ENCODE data around the gene WRAP53.

WRAP53 gene

DNA sequence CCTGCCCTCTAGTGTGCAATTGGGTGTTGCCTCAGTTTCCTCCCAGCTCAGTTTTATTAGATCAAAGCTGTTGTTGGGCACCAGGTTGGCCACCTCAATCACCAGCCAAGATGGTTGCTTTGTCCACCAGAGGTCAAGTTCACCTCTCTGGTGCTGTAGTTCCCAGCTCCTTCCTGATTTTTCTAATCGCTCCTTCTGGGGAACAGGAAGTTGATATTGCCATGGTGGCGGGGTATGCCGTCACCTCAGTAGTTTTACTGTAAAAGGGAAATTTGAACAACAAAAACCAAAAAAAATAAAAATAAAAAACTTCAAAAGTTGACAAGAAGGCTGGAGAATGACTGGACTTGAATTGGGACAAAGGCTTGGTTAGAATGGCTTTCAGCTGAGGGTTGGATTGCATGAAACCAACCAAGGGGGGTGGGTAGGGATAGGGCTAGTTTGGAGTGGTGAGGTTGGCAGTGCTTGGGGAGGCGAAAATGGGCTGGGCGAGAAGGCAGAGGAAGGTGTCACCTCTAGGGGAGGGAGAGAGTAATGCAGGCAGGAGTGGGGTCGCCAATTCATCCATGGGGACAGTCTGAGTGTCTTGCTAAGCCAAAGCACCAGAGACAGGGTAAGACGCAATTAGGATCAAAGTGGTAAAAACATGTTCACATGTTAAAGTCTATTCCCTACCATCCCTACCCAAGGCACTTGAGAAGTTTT lies 22.9 kb downstream of the WRAP53 start:
- FAIRE-seq (no peak), DNase-seq (ENCODE audit: insufficient read length, low spot score) (no peak)

DNA sequence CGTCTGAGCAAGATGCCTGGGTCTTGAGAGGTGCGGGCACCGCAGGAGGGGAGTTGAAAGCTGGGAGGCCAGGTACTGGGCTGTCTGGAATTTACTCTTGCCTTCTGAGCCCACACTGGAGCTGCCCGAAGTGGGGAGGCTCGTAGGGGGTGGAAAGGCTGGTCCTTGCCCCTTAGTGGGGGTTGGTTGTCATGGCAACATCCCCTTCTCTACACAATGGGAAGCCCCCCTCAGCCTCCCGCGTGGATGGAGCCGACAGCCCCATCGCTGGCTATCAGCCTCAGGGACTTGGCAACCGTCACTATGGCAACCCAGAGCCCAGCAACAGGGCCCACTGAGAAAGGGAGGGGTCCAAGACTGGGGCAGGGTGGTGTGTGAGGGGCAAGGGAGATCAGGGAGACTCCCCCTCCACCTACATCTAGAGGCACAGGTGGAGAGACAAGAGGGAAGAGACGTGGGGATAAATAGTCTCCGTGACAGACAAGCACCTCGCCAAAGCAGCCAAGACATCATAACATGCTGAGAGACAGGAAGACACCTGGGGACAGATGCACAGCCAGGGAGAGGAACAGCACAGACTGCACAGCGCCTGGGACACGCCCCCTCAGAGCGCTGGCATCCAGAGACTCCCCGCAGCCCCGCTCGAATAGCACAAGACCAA lies 24.0 kb downstream of the WRAP53 start:
- FAIRE-seq (no peak), DNase-seq (ENCODE audit: insufficient read length, low spot score) (no peak)
- TF ChIP-seq, protein P1, sequence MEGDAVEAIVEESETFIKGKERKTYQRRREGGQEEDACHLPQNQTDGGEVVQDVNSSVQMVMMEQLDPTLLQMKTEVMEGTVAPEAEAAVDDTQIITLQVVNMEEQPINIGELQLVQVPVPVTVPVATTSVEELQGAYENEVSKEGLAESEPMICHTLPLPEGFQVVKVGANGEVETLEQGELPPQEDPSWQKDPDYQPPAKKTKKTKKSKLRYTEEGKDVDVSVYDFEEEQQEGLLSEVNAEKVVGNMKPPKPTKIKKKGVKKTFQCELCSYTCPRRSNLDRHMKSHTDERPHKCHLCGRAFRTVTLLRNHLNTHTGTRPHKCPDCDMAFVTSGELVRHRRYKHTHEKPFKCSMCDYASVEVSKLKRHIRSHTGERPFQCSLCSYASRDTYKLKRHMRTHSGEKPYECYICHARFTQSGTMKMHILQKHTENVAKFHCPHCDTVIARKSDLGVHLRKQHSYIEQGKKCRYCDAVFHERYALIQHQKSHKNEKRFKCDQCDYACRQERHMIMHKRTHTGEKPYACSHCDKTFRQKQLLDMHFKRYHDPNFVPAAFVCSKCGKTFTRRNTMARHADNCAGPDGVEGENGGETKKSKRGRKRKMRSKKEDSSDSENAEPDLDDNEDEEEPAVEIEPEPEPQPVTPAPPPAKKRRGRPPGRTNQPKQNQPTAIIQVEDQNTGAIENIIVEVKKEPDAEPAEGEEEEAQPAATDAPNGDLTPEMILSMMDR (IDR thresholded peaks at IDR 0.05; ENCODE audit: insufficient read depth, missing control alignments): no peak

More for the DNA sequence above, 22.9 kb downstream of the WRAP53 start:
- TF ChIP-seq, protein P1 (IDR thresholded peaks at IDR 0.05; ENCODE audit: insufficient read depth, missing control alignments): no peak

DNA sequence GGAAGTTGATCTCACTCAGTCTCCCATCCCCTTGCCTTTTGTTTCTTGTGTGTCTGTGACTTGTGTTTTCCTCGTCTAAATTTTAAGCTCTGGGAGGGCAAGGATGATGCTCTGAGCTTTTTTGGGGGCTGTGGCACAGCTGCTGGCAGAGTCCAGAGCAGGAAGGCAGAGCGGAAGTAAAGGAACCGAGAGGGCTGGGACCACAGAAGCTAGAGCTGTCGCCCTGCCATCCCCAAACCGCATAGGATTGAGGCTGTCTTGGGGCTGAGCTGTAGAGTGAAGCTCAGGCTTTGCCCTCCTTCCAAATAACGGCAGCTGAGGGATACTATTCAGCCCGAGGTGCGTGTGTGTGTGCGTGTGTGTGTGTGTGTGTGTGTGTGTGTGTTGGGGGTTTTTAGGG lies 25.5 kb downstream of the WRAP53 start:
- TF ChIP-seq, protein P1 (IDR thresholded peaks at IDR 0.05; ENCODE audit: insufficient read depth, missing control alignments): no peak
- no peak for FAIRE-seq
- no peak for DNase-seq (ENCODE audit: insufficient read length, low spot score)

DNA sequence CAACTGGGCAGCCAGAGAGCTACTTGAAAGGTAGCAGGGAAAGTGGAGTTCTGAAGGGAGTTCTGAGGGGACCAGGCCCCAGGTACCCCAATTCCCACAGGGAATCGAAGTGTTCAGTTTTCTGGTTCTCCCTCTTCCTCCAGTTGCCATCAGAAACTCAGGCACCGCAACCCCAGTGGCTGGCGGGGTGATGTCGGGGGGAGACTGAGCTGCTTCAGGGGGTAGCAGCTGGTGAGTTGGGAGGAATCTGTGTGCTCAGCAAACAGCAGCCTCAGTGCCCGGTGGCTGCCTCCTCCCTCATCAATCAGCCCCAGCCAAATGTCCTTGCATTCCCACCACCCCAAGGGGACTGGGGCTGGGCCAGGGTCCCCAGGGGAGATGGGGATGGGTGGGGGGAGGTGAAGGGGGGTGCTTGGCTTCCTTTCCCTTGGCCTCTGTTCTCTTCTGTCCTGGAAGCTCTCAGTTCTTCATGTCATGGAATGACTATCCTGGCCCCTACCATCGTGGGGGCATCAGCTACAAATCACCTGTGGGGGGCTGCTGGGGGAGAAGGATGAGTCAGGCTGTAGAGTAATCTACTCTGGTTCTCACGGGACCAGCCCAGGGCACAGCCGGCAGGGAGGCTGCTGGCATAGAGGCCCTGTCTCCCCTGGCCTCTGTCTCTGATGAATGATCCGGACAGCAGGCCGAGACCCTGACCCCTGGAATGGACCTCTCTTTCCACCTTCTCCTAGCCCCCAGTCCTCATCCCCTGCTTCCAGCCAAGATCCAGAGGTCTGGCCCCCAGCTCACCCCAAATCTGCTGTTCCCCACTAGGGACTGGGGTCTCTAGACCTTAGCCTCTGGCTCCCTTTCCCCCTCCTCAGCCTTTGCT lies 26.7 kb downstream of the WRAP53 start:
- no peak for FAIRE-seq
- no peak for DNase-seq (ENCODE audit: insufficient read length, low spot score)

DNA sequence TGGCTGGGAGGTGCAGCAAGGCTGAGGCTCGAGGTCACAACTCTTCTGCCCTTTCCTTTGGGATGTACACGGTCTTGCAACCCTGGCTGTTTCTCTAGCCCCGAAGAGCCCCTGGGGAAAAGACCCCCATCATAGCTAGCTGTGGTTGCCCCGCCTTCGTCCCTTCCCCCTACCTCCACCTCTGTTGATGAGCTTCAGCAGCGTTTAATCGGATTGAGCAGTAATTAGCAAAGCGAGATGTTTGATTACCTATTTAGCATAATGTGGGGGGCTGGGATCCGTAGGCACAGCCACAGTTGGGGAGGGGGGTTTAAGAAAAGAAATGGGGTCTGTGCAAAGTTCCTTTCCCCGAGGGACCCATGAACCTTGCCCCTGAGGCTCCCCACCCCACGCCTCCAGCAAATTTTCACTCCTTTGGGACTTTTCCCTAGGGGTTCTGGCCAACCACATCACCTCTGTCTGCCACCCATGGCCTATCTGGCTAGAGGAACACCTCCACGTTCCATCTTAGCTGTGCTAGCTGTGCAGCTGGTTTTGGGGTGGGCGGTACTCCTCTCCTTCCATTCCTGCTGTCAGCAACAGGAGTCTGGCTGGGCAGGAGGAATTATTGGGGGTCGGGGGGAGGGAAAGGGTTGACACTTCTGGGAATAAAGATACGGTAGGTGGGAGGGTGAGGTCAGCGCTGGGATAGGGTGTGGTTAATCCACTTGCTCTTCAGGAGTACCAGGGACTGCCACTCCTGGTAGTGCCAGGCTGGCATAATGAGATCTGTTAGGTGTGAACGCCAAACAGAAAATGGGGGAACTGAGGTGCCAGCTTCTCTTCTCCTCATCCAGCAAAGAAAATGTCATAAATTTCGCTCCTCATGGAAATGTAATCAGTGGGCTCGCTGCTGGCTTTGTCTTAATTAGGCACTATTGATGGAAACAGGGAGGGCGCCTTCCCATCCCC lies 27.9 kb downstream of the WRAP53 start:
- FAIRE-seq: no peak
- TF ChIP-seq, protein P1 (IDR thresholded peaks at IDR 0.05; ENCODE audit: insufficient read depth, missing control alignments): no peak
- DNase-seq (ENCODE audit: insufficient read length, low spot score): no peak

More for the DNA sequence above, 26.7 kb downstream of the WRAP53 start:
- TF ChIP-seq, protein P1 (IDR thresholded peaks at IDR 0.05; ENCODE audit: insufficient read depth, missing control alignments): no peak

All from D721Med (cell line).